GM12872 (cell line): ENCODE measurements around the gene OR7G2.

Experiments
- CTCF ChIP-seq: IDR thresholded peaks from 3 replicates; pipeline ENCODE4 v1.5.1; 2011; ENCODE audit warnings: low read depth, mild to moderate bottlenecking, low read length, moderate library complexity; ENCODE audit not compliant: insufficient read depth

Gene OR7G2

GRCh38 chr19:9107375-9107774 lies at the start of gene OR7G2:
TSS of gene OR7G2 (minus strand) at chr19:9107475. CDS start at chr19:9103243, 4,232 bp downstream.
- no peak for TF ChIP-seq CTCF

GRCh38 chr19:9156304-9156703 lies 49.0 kb upstream of the OR7G2 start:
- no peak for TF ChIP-seq CTCF

- no peak for TF ChIP-seq CTCF
Measured at GRCh38 chr19:9155591-9155990, 48.3 kb upstream of the OR7G2 start.

GRCh38 chr19:9151367-9151766 lies 44.1 kb upstream of the OR7G2 start:
- no peak for TF ChIP-seq CTCF

- TF ChIP-seq CTCF, result no peak
Measured at GRCh38 chr19:9150650-9151049, 43.4 kb upstream of the OR7G2 start.

GRCh38 chr19:9149997-9150396 lies 42.7 kb upstream of the OR7G2 start:
- TF ChIP-seq CTCF, result no peak

GRCh38 chr19:9148697-9149096 lies 41.4 kb upstream of the OR7G2 start:
- TF ChIP-seq CTCF, result no peak

GRCh38 chr19:9146882-9147281 lies 39.6 kb upstream of the OR7G2 start:
- TF ChIP-seq CTCF, result no peak
